Esophagus squamous epithelium (tissue), 4 donors: ENCODE measurements around the gene LARP6.

ENCODE experiments used
- CTCF ChIP-seq, 6 experiments: fragments of 450-650 bp in 4 of 6; fragments of 200-600 bp in 2 of 6; sonication (generic) in 2 of 6; IDR thresholded peaks; one replicate each; pipeline ENCODE4 v1.5.1; 2016 to 2019; ENCODE audit warnings: antibody characterized with exemption in 6 of 6, mild to moderate bottlenecking in 4 of 6, moderate library complexity in 4 of 6
- POLR2A ChIP-seq, 4 donors: fragments of 450-650 bp; IDR thresholded peaks; one replicate each; pipeline ENCODE4 v1.6.1; 2017; ENCODE audit warnings: antibody characterized with exemption in 4 of 4, mild to moderate bottlenecking in 4 of 4, moderate library complexity in 3 of 4

GRCh38 chr15:70876011-70876410 is 22.1 kb upstream of the LARP6 start:
- TF ChIP-seq CTCF (IDR thresholded peaks at IDR 0.05) (no peak), POLR2A (IDR thresholded peaks at IDR 0.05) (no peak)
